Kidney glomerular epithelial cell (primary cell): ENCODE measurements around the gene OCA2.
"Not testable (repeated sequence)": the region's sequence is repeated elsewhere in the genome, so short reads cannot be mapped to it uniquely, and the experiment has no call there.

Experiments used
- DNase-seq: peaks from one replicate; lab custom pipeline; 2025; lab: John Stamatoyannopoulos, UW

Gene OCA2

DNA sequence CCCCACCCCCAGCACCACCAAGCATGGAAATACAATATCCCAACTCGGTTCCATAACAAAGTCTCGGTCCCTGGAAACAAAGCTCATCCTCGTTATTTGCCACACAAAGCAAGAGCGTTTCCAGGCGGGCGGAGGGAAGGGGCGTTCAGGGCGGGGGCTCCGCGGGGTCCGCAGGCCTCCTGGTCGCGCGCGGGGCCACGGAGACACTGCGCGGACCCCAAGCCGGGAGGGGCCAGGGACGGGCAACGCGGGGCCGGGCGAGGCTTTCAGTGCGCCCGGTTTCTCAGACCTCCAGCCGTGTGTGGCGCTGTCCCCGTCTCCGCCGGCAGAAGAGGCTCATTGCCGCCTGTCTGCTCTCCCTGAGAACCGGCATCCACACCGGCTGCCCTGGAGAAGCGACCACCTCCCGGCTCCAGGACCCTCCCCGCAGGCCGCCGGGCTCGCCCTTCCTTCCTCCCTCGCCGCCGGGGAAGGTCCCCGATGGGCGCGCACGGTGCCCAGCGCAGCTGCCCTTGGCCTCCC lies 329.0 kb downstream of the OCA2 start:
- DNase-seq, result no peak

DNA sequence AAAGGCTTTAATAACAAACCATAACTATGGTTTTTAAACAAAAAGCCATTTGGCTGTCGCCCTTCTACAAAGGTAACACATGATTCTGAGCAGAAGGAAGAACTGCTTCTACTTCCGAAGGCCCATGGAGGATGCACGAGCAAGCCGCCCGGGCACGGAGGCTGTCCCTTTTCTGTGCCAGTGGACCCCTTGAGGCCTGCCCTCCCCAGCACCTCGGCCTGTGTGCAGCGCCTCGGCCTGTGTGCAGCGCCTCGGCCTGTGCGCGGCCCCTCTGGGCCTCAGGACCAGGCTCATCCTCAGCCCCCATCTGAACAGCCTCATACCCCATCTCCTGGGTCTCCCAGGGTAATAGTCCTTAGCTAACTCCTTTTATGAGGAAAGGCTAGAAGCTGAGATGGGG lies 329.5 kb downstream of the OCA2 start:
- DNase-seq, result no peak

DNA sequence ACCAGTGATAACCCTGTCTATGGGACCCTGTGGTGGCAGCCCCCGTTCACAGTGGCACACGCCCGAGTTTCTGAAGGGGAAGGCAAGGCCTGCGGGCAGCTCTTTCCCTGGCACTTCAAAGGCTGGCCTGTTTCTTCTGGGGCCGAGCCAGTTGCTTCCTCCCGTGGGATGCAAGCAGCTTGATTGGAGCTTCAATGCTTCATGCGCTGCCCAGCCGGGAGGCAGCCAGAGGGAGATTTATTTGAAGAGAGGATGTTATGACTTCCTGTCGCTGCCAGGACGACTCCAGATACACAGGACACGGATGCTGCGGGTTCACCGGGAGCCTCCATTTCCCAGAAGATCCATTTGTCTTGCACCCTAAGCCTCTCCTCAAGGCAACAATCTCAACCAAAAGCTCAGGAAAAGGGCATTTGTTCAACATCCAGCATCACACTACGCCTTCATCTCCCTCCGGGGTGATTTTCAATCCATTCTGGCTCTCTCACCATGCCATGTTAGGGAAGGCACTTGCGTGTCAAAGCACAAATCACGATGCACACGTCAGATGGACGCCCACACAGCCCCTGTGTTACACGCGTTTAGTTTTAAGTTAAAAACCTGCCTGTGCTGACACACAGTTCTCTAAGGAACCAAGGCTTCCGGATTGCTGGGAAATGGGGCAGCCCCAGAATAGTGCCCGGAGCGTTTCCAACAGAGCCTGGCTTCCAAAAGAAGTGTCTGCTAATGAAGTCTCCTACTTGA lies 330.2 kb downstream of the OCA2 start:
- DNase-seq, result no peak

DNA sequence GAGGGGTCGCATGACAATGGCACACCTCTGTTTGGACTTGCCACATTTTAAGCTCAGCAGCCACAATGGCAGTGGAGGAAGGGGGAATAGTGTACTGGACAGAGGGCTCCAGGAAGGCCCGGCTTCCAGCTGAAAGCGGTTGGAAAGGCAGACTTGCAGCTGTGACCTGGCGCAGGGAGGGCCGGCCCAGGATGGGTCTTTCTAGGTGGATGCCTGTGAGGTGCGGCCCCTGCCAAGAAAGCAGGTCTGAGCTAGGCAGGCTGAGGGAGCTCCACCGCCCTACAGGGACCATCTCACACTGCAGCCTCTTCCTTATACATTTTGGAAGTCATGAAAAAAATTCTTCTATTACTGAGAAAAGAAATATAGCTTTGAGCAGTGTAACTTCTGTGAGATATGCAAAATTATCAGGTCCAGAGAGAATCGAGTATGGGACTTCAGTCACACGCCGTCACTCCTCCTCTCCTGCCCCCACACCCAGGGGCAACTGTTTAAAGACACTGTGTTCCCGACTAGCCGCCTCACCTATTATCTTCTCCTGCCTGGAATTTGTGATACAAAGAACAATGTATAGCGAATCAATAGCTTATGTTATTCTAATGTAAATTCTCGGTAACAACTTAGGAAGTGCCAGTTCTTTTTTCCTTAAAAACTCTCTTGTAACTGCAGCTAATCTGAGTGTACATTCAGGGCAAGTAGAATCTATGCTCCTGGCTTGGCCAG lies 331.0 kb downstream of the OCA2 start:
- no peak for DNase-seq

DNA sequence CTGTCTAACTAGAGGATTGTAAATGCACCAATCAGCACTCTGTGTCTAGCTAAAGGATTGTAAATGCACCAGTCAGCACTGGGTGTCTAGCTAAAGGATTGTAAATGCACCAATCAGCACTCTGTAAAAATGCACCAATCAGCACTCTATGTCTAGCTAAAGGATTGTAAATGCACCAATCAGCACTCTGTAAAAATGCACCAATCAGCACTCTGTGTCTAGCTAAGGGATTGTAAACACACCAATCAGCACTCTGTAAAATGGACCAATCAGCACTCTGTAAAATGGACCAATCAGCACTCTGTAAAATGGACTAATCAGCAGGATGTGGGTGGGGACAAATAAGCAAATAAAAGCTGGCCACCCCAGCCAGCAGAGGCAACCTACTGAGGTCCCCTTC lies 331.7 kb downstream of the OCA2 start:
- DNase-seq, result not testable (repeated sequence)

DNA sequence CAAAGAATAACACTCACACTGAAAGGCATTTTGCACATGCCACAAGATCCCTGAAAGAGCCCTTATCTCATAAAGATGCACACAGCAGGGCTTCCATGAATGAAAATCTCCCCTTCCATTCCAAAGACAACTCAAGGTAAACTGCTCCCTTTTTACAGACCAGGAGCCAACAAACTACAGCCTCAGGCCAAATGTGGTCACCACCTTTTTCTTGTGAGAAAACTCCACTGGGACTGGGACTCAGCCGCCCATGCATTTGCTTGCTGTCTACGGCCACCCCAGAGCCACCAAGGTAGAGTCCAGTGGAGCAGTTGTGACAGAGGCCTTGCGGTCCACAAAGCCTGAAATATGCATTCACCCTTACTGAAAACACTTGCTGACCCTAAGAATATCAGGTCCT lies 334.8 kb downstream of the OCA2 start:
- DNase-seq, result no peak

DNA sequence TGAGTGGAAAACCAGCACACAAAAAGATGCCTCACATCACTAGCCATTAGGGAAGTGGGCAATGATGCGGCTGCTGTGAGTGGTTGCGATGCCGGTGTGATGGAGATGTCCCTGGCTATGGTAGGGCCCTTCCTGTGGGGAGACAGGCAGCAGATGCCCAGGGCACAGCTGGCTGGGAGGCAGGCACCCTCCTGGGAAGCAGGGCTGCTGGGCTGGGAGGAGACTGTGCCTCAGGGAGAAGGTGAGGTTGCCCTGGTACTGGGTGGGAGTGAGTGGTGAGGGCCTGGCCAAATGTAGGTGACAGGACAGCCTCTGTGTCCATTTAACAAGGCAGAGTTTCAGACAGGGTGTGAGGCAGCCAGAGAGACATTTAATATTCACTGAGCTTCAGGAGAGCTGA lies 335.6 kb downstream of the OCA2 start:
- no peak for DNase-seq

DNA sequence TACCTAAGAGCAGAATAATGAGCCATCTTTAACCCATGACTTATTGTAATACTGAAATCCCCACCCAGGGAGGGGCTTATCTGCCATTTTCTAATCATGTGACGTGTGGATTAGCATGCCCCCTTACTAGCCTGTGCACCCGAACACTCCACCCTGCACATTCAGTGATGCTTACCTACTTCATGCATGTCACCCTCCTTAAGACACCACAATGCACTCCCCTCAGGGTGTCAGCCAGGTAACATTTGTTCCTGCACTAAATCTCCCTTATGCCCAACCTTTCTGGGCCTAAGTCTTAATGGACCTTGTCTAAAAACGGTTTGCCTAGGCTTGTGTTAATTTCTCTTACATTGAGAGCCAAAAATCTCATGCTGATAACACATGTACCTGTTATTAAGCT lies 336.6 kb downstream of the OCA2 start:
- no peak for DNase-seq

DNA sequence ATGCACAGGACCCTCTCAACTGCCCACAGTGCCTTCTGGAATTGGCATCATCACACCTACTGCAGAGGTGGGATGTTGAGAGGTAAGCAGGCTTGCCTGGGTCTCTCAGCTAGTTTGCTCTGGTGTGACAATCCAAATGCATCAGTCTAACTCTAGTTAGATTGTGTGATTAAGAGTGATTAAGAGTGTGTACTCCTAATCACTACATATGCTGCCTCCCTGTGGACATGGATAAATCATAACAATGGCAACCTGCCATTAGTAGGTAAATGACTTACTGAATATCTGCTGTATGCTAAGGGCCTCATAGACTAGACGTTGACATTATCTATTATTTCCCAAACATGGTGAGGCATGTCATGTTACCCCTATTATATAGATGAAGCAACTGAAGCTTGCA lies 342.1 kb downstream of the OCA2 start:
- DNase-seq, result no peak

DNA sequence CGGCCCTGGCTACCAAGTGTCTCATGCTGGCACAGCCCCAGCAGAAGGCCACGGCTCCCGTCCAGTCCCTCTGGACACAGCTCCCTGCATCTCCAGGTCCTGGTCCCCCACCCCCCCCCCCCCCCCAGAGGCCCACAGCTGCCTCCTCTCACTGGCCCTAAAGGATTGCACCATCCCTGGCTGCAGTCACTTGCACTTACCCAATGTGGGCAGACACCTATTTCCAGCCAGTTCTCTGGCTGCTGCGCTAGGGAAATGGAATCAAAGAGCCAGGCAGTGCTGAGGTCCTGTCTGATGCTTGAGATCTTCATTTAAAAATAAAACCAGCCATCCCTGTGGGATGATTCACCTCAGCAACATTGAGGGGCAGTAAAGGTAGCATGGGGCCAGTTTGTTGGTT lies 346.4 kb downstream of the OCA2 start:
- DNase-seq, result no peak

DNA sequence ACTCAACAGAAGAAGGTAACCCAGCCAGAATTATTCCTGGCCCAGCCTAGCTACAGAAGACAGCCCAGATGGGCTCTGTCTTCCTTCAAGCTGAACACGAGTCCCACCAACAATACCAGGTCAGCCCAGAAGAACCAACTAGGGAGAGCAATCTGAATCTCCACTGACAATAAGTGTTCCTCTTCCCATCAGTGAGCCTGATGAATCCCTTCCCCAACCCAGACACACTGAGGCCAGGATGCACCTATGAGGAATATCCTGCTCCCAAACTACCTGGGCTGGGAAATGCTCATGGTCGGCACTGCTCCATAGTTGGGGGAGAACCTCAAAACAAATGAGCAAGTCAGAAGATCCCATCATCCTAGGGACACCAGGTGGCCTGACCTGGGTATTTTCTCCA lies 351.1 kb downstream of the OCA2 start:
- no peak for DNase-seq

DNA sequence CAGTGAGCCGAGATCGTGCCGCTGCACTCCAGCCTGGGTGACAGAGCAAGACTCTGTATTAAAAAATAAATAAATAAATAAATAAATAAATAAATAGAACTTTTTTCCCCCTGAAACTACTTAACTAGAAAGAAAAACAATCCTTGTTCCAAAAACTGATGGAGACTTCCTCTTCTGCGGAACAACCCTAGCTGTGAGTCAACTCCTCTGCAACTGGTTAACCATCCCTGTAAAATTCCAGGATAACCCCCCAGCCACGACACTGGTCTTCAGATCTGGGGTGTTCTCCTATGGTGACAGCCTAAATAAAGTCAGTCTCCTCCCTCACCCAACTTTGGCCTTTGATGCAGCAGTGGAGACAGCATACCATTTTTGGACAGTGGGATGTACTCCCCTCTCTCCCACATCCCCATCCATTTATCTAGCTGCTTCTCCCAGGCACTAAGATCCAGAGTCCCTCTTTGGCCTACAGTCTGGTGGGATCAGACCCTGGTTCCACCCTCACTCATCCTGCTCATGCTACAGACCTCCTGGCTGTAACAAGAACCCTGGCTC lies 352.6 kb downstream of the OCA2 start:
- no peak for DNase-seq

DNA sequence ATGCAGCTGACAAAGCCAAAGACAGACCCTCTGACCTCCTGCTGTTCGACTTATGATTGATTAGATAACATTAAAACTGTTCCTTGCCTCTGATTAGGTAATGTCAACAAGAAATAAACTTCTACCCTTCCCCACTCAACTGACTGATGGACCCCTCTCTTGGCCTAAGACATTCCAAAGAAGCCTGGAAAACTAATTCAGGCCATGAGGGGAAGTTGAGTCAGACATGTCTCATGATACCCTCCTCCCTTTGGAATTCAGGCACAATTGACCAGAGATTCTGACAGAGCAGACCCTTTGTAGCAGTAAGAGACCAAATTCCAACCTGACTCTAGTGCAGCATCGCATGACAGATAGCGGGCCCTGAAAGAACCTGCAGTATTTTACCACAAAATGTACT lies 354.5 kb downstream of the OCA2 start:
- no peak for DNase-seq

DNA sequence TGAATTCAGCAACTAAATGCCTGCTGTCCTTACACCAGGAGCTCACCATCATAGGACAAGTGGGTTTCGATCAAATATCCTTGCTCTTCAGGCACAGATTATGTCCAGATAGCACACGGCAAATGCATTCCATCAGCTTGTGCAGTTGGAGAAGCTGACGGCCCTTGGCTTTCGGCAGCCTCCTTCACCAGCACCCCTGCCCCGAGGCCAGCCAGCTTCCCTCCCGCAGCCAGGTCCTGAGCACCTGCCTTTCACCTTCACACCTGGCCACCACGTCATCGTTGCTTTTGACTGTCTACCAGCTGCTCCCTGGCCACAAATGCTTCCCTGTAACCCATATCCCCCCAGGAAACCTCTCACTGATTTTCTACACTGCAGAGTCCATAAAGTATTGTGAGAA lies 355.5 kb downstream of the OCA2 start:
- no peak for DNase-seq

DNA sequence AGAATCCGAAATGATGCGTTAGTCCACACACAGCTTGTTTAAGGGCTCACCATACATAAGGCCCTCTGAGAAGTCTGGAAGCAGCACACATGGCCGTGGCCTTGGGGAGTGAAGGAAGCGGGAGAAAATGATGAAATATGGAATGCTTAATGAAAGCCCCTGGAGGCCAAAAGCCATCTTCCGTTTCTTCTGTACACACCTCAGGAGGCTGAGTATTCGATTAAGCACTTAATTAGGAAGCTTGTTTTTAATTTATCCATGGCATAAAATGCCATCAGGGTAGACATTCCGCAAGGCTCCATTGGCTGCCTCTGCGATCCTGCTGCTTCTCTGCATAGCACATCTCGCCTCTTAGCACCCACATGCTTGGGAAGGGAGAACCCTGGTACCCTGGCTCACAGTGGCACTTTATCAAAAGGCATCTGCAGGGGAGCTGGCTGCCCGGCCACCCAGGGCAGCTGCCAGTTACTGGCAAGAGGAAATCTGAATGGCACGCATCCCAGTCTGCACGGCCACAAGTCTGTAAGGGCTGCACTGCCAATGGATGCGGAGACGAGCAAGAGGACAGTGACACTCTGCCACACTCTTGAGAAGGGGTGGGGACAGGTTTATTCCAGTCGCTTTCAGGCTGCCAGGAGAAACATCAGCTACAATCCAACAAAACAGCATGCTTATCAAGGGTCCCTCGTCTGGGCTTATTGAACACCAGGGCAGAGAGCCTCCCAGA lies 356.2 kb downstream of the OCA2 start:
- no peak for DNase-seq

DNA sequence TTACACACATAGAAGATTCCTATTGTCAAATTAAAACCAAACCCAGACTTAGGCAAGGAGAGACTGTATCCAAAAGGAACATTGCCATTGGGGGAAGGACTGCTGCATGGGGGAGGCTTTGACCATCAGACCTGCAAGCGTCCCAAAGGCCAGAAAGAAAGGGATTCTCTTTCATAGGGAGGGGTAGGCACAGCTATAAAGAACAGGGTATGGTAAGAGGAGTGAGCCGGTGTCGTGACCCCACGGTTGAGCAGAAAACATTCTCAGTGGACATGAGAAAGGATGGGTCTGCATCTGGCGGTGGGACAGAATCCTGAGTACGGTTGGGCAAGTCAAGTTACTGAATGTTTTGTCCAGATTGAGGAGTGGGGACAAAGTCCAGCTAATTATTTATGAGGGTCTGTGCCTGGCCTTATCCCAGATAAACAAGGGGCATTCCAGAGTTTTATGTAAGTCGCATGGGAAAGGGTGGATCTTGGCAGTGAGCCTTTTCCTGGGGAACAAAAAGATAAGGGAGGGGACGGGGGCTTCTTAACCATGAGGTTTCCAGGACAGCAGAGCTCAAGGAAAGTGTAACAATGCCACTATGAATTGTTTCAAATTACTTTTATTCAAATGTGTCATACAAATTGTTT lies 357.8 kb downstream of the OCA2 start:
- no peak for DNase-seq

DNA sequence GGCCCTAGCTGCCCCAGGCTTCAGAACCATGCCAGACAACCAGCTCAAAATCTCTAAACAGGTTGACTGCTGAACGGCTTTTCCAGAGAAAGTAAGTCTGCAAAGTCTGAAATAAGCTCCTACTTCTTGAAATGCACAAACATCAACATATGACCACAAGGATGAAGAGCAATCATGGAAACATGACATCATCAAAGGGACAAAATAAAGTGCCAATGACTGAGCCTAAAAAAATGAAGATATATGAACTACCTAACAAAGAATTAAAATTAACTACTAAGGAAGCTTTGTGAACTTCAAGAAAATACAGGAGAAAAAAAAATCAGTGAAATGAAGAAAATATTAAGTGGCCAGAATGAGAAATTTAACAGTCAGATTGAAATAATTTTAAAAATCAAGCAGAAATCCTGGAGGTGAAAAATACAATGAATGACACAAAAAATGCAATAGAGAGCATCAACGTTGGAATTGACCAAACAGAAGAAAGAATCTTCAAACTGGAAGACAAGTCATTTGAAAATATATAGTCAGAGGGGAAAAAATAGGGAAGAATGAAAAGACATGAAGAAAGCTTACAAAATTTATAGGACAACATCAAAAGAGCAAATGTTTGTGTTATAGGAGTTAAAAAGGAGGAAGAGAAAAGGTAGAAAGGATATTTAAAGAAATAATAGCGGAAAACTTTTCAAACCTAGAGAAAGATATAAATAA lies 364.2 kb downstream of the OCA2 start:
- DNase-seq, result no peak

DNA sequence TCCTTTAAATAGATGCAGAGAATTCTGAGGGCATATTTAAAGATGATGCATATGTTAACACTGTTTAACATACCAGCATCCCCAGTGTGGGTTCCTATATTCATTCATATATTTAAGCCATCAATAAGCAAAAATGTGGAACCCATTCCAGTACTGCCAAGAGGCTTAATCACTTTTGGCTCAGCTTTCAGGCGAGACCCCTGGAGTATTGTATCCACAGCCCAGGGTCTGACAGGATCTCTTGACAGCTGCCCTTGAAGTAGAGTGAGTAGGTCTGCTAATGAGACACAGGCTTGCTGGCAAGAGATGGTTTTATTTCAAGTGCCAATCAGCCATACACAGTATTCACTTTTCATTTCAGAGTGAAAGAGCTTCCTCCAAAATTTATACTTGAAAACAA lies 367.3 kb downstream of the OCA2 start:
- no peak for DNase-seq

DNA sequence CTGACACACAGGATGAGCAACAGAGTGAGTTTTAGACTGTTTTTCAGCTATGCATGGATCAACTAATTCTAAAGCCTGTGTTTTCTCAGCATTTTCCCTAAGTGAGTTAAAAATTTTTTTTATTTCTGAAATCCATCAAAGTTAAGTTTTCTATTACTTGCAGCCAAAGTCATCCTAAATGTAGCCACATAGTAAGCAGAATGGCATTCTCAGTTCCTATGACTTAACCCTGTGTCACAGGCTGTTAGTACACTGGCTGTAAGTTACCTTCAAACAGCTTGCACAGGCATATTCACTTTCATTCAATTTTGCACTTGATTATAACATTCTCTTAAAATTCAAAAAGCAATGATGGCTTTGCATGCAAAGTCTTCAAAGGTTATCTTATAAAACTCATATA lies 368.2 kb downstream of the OCA2 start:
- DNase-seq, result no peak

DNA sequence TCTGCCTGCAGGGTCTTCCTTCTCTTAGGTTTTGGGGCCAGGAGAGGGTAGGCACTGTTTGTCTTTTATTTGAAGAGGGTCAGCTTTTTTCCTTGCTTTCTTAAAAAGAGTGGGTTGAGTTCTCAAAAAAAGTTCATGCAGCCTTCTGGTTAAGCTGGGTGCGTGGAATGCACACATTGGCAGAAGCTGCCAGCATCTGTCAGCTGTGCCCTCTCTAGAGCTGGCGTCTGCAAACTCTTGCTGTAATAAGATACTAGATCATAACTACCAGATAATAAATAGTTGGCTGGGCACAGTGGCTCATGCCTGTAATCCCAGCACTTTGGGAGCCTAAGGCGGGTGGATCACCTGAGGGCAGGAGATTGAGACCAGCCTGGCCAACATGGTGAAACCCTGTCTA lies 373.4 kb downstream of the OCA2 start:
- DNase-seq, result no peak

DNA sequence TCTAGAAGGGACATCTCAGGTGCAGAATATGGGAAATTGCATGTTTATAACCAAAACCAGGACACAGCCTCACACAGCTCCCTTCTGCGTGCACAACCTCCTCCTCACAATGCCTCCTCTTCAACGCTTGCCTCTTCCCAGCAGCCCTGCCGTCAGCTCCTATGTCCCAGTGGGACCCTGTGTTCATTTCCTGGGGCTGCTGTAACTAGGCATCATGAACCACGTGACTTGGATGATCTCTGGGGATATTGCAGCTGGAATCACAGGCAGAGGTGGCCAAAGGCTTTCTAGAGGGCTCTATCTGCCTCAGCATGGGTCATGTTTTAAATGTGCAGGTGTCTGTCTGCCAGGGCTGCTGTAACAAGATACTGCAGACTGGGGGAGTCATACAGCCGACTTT lies 375.3 kb downstream of the OCA2 start:
- DNase-seq, result no peak

DNA sequence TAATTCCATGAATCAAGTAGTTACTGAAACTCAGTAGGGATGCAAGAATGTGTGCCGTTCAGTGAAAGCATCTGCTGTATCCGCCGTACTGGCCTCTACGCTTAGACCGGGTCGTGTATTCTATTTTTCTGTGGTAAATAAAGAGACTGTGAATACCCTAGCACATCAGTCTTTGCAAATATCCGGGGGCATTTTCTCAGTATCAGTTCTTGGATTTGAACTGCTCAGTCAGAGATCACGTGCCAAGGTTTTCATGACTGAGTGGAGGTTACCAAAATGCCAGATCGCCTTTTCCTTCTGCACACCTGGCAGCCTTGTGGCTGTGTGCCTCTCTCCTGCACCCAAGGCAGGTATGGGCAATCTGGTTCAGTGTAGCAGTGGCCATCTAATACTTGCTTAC lies 377.0 kb downstream of the OCA2 start:
- no peak for DNase-seq
